T-cell (primary cell): ENCODE measurements around the gene TNK1. TPM values are rescaled to one million over a fixed set of nuclear protein-coding genes. Genes with fewer than 3 reads are reported as not detected.
"Not testable (repeated sequence)": the region's sequence is repeated elsewhere in the genome, so short reads cannot be mapped to it uniquely, and the experiment has no call there.

Source experiments
- ATAC-seq, 4 experiments: fragments of 200-7000 bp in 3 of 4; fragments of 150-1000 bp in 1 of 4; cut with Tn5 transposase; replicated peaks in 1 of 4; 1 replicate in 3 of 4; 2 replicates in 1 of 4; pipeline ENCODE4 v1.10.0; 2021; ENCODE audit warnings: moderate library complexity in 3 of 4, mild to moderate bottlenecking in 2 of 4, moderate number of reproducible peaks in 1 of 4
- CTCF ChIA-PET, 2 donors: fragments of 300-600 bp; sonication (Branson Sonifier 250); formaldehyde crosslinking; loops; one replicate each; lab custom pipeline; 2022; ENCODE audit warnings: antibody characterized with exemption in 2 of 2; lab: Charles Lee
- POLR2A ChIA-PET, 2 donors: fragments of 300-600 bp; sonication (Branson Sonifier 250); formaldehyde crosslinking; loops; one replicate each; lab custom pipeline; 2022; ENCODE audit warnings: antibody characterized with exemption in 2 of 2; lab: Charles Lee
- DNase-seq, 35 experiments: peaks; one replicate each; pipeline versions ENCODE4 v3.0.0 to v3.0.0-alpha.2; 2013 to 2023
- H3K27ac ChIP-seq: one replicate; pipeline ENCODE4 v1.5.1; 2013; ENCODE audit warnings: low read length
- H3K27me3 ChIP-seq, 2 experiments: replicated peaks in 1 of 2; 1 replicate in 1 of 2; 2 replicates in 1 of 2; pipeline versions ENCODE4 v1.6.1 to v1.7.0; 2013; ENCODE audit warnings: low read length in 1 of 2, mixed read lengths in 1 of 2; ENCODE audit not compliant: control insufficient read depth in 2 of 2, insufficient read depth in 2 of 2; ENCODE audit errors: extremely low read depth in 1 of 2
- H3K36me3 ChIP-seq, 2 donors: 1 replicate in 1 of 2; 2 replicates in 1 of 2; pipeline versions ENCODE4 v1.6.1 to v1.7.0; 2013; ENCODE audit warnings: low read length in 1 of 2; ENCODE audit not compliant: control insufficient read depth in 2 of 2, insufficient read depth in 1 of 2; ENCODE audit errors: extremely low read depth in 1 of 2
- H3K4me1 ChIP-seq, 2 experiments: 1 replicate in 1 of 2; 2 replicates in 1 of 2; pipeline versions ENCODE4 v1.6.1 to v1.7.0; 2013; ENCODE audit warnings: low read length in 2 of 2, mixed read lengths in 1 of 2; ENCODE audit not compliant: insufficient read depth in 2 of 2, control insufficient read depth in 1 of 2; ENCODE audit errors: extremely low read depth in 1 of 2
- H3K4me3 ChIP-seq, 2 donors: 1 replicate in 1 of 2; 2 replicates in 1 of 2; pipeline versions ENCODE4 v1.5.1 to v1.7.0; 2013; ENCODE audit warnings: mild to moderate bottlenecking in 2 of 2, low read length in 1 of 2, moderate library complexity in 1 of 2; ENCODE audit not compliant: control insufficient read depth in 1 of 2; ENCODE audit errors: extremely low read depth in 1 of 2
- H3K9me3 ChIP-seq: 2 replicates; pipeline ENCODE4 v1.7.0; 2013
- H3K27ac Mint-ChIP-seq, 2 donors: one replicate each; pipeline ENCODE4 v1.8.0; 2020 to 2021; ENCODE audit warnings: mild to moderate bottlenecking in 2 of 2, mixed read lengths in 2 of 2
- H3K27me3 Mint-ChIP-seq, 2 donors: one replicate each; pipeline ENCODE4 v1.8.0; 2021 to 2022; ENCODE audit warnings: mixed read lengths in 2 of 2
- H3K36me3 Mint-ChIP-seq: one replicate; pipeline ENCODE4 v1.8.0; 2021; ENCODE audit warnings: mixed read lengths
- H3K4me1 Mint-ChIP-seq, 3 donors: one replicate each; pipeline ENCODE4 v1.8.0; 2020 to 2022; ENCODE audit warnings: mixed read lengths in 3 of 3, mild to moderate bottlenecking in 1 of 3
- H3K4me3 Mint-ChIP-seq, 3 donors: one replicate each; pipeline ENCODE4 v1.8.0; 2020 to 2022; ENCODE audit warnings: mild to moderate bottlenecking in 3 of 3, mixed read lengths in 3 of 3, moderate library complexity in 3 of 3
- H3K9me3 Mint-ChIP-seq, 3 donors: one replicate each; pipeline ENCODE4 v1.8.0; 2020 to 2022; ENCODE audit warnings: mixed read lengths in 3 of 3
- WGBS: methylation state at CpG from one replicate; pipeline ENCODE4 v1.1.5; 2013; ENCODE audit warnings: missing lambda C conversion rate; ENCODE audit not compliant: insufficient coverage; 5-methylcytosine and 5-hydroxymethylcytosine counted together
- total RNA-seq, 35 experiments: library from RNA in 6 of 35; stranded (reverse) in 6 of 35; fragments of 120-200 nt in 1 of 35; gene quantifications; one replicate each; pipeline versions ENCODE4 v1.2.1 to v1.2.4 and lab custom pipeline; 2013 to 2026

The TNK1 gene
- 10 to 100 TPM in 3 of 5 donors, 1 to 10 TPM in 2; 5.7 to 18.3 (median 16.0) TPM for total RNA-seq
- total RNA-seq (2013), result 7.1 TPM
- total RNA-seq (lab: John Stamatoyannopoulos, UW), result 3.5 to 16.6 (median 7.0) reads per million in 29 experiments

- H3K4me1 Mint-ChIP-seq, result peaks cover 13 to 21% (median 17%) of the 10 kb centered on the region in 3 donors
- H3K4me3 Mint-ChIP-seq, result peak within 1 kb of the TSS in 1 of 3 donors; percentile 69
- no peaks in the 10 kb centered on the region for H3K36me3 ChIP-seq
- ATAC-seq, result no peak
- peaks cover 3 to 50% of the 10 kb centered on the region in 2 experiments for H3K27me3 ChIP-seq
- peaks cover 3% of the 10 kb centered on the region for H3K36me3 Mint-ChIP-seq
- CTCF ChIA-PET, result interaction anchor here in 1 of 2 donors (0.6 kb wide), 1 partner anchor 14 kb away, joined by 3 read pairs; no protein-coding TSS in a partner anchor
- H3K27me3 Mint-ChIP-seq, result peaks cover 30 to 34% of the 10 kb centered on the region in 2 donors
- DNase-seq, result no peak
- POLR2A ChIA-PET, result no interaction called here
- H3K27ac ChIP-seq, result no peak within 1 kb of the TSS
- 17% methylated on average over 39 of the region's 52 CpGs for WGBS
- H3K9me3 ChIP-seq, result no peaks in the 10 kb centered on the region
- peaks cover 0 to 5% (median 4%) of the 10 kb centered on the region in 3 donors for H3K9me3 Mint-ChIP-seq
- no peak within 1 kb of the TSS for H3K27ac Mint-ChIP-seq
- peaks cover 0 to 24% of the 10 kb centered on the region in 2 experiments for H3K4me1 ChIP-seq
- H3K4me3 ChIP-seq, result no peak within 1 kb of the TSS
Observed at GRCh38 chr17:7380855-7381683, at the start of gene TNK1. Gene TNK1, plus strand, starts transcription at chr17:7381089. Its CDS starts 1,838 bp downstream, at chr17:7382927.

- Mint-ChIP-seq H3K27ac (peak overlapping the region; percentile 89 to 94), H3K27me3 (no peaks in the 10 kb centered on the region), H3K9me3 (no peaks in the 10 kb centered on the region), H3K36me3 (peaks cover 3% of the 10 kb centered on the region), H3K4me1 (peaks cover 55 to 67% (median 65%) of the 10 kb centered on the region in 3 donors), H3K4me3 (peak overlapping the region; percentile 37 to 94 (median 56))
- Histone ChIP-seq H3K27me3 (no peaks in the 10 kb centered on the region), H3K9me3 (no peaks in the 10 kb centered on the region), H3K27ac (peak overlapping the region; percentile 47), H3K4me3 (peak overlapping the region in 1 of 2 donors; percentile 49), H3K4me1 (peaks cover 19 to 75% of the 10 kb centered on the region in 2 experiments), H3K36me3 (peaks cover 1% of the 10 kb centered on the region in 2 donors)
- ChIA-PET CTCF (no interaction called here), POLR2A (interaction anchor here in 1 of 2 donors (0.5 kb wide), 1 partner anchor 65 kb away, joined by 3 read pairs; no protein-coding TSS in a partner anchor)
- DNase-seq (no peak), ATAC-seq (no peak)
- WGBS, result 14% methylated on average over 3 of the region's 7 CpGs
Observed at GRCh38 chr17:7332111-7332510, 48.8 kb upstream of the TNK1 start.

GRCh38 chr17:7332600-7333069 is 48.3 kb upstream of the TNK1 start:
- H3K9me3 ChIP-seq, POLR2A ChIA-PET, ATAC-seq, H3K9me3 Mint-ChIP-seq, H3K36me3 ChIP-seq, H3K36me3 Mint-ChIP-seq, H3K27me3 Mint-ChIP-seq, H3K27me3 ChIP-seq: not testable (repeated sequence)
- Histone ChIP-seq H3K27ac (peak overlapping the region; percentile 47), H3K4me3 (peak overlapping the region in 1 of 2 donors; percentile 49), H3K4me1 (peaks cover 19 to 77% of the 10 kb centered on the region in 2 experiments)
- peak in 20 of 35 experiments; percentile 28 to 71 (median 50) for DNase-seq
- no CpG with 5 or more reads among the region's 14 CpGs for WGBS
- Mint-ChIP-seq H3K27ac (peak overlapping the region; percentile 89 to 94), H3K4me3 (peak overlapping the region; percentile 37 to 94 (median 56)), H3K4me1 (peaks cover 58 to 72% (median 68%) of the 10 kb centered on the region in 3 donors)
- CTCF ChIA-PET, result interaction anchor here in 1 of 2 donors (0.8 kb wide), 1 partner anchor 8 kb away, joined by 8 read pairs; no protein-coding TSS in a partner anchor

GRCh38 chr17:7334938-7335538 is 45.9 kb upstream of the TNK1 start:
- CTCF ChIA-PET, result interaction anchor here in 1 of 2 donors (0.7 kb wide), 1 partner anchor 100 kb away, joined by 3 read pairs; no protein-coding TSS in a partner anchor
- Histone ChIP-seq H3K9me3 (no peaks in the 10 kb centered on the region), H3K4me1 (peaks cover 19 to 87% of the 10 kb centered on the region in 2 experiments), H3K27me3 (no peaks in the 10 kb centered on the region), H3K4me3 (no peak overlapping the region), H3K36me3 (peaks cover 0 to 20% of the 10 kb centered on the region in 2 donors), H3K27ac (peak overlapping the region; percentile 72)
- POLR2A ChIA-PET, result interaction anchor here in 1 of 2 donors (0.8 kb wide), 1 partner anchor 350 kb away, joined by 3 read pairs; no protein-coding TSS in a partner anchor
- Mint-ChIP-seq H3K27ac (peak overlapping the region; percentile 99 to 100), H3K4me1 (peaks cover 51 to 66% (median 64%) of the 10 kb centered on the region in 3 donors), H3K27me3 (no peaks in the 10 kb centered on the region), H3K9me3 (no peaks in the 10 kb centered on the region), H3K36me3 (peaks cover 12% of the 10 kb centered on the region), H3K4me3 (peak overlapping the region; percentile 43 to 98 (median 93))
- no peak for ATAC-seq
- no peak for DNase-seq
- WGBS, result 100% methylated on average over 1 of the region's 3 CpGs

- peaks cover 12% of the 10 kb centered on the region for H3K36me3 Mint-ChIP-seq
- H3K4me3 Mint-ChIP-seq, result peak overlapping the region; percentile 93 to 98 (median 93)
- peak overlapping the region; percentile 99 to 100 for H3K27ac Mint-ChIP-seq
- peaks cover 52 to 68% (median 63%) of the 10 kb centered on the region in 3 donors for H3K4me1 Mint-ChIP-seq
- CTCF ChIA-PET, result interaction anchor here (0.5 to 1.5 kb wide), 9 partner anchors 13 to 425 kb away, joined by 3 to 5 read pairs (median 3); no protein-coding TSS in a partner anchor
- not testable (repeated sequence) for H3K9me3 Mint-ChIP-seq, H3K9me3 ChIP-seq, H3K27me3 ChIP-seq, DNase-seq, H3K27me3 Mint-ChIP-seq, ATAC-seq
- Histone ChIP-seq H3K36me3 (peaks cover 0 to 26% of the 10 kb centered on the region in 2 donors), H3K4me3 (peak overlapping the region in 1 of 2 donors; percentile 78), H3K4me1 (peaks cover 19 to 82% of the 10 kb centered on the region in 2 experiments), H3K27ac (peak overlapping the region; percentile 72)
- 67% methylated on average over 8 of the region's 13 CpGs for WGBS
- POLR2A ChIA-PET, result interaction anchor here in 1 of 2 donors (1.0 kb wide), 1 partner anchor 34 kb away, joined by 4 read pairs; no protein-coding TSS in a partner anchor
Observed at GRCh38 chr17:7335765-7336164, 45.1 kb upstream of the TNK1 start.
